ENCODE results near the gene ASPHD2. TPM values are rescaled to one million over a fixed set of nuclear protein-coding genes. Genes with fewer than 3 reads are reported as not detected.
A peak's percentile ranks its signal among the peaks of the same experiment; 100 is the strongest.

ASPHD2 gene
- total RNA-seq, 1 donor = 2.2 TPM

DNA sequence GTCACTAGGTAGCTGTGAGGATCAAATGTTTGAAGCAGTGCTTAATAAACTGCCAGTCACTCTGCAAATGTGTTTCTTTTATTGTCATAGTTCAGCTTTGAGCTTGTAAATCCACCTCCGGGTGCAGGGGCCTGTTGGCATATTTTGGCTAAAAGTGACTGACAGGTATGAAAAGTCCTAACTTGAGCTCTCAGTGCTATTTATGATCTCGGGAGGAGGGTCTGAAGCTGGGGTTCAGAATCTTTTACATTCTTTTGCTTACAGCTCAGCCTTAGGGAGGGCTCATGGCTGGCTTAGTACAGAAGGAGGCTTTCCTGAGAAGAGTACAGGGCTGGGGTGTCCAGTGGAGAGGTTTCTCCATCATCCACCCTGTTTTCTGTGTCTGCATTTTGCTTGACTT lies 1.5 kb downstream of the ASPHD2 start:
- TF ChIP-seq, protein P1, sequence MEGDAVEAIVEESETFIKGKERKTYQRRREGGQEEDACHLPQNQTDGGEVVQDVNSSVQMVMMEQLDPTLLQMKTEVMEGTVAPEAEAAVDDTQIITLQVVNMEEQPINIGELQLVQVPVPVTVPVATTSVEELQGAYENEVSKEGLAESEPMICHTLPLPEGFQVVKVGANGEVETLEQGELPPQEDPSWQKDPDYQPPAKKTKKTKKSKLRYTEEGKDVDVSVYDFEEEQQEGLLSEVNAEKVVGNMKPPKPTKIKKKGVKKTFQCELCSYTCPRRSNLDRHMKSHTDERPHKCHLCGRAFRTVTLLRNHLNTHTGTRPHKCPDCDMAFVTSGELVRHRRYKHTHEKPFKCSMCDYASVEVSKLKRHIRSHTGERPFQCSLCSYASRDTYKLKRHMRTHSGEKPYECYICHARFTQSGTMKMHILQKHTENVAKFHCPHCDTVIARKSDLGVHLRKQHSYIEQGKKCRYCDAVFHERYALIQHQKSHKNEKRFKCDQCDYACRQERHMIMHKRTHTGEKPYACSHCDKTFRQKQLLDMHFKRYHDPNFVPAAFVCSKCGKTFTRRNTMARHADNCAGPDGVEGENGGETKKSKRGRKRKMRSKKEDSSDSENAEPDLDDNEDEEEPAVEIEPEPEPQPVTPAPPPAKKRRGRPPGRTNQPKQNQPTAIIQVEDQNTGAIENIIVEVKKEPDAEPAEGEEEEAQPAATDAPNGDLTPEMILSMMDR (IDR thresholded peaks at IDR 0.05; ENCODE audit: insufficient read depth, low read depth, low read length) = no peak
- no peak overlapping the region for H3K4me3 ChIP-seq (ENCODE audit: low read depth, low read length)
- DNase-seq (ENCODE audit: low read depth) = no peak

- no peak overlapping the region for H3K4me3 ChIP-seq (ENCODE audit: low read depth, low read length)
- peak; percentile 24 for DNase-seq (ENCODE audit: low read depth)
- TF ChIP-seq, protein P1 (IDR thresholded peaks at IDR 0.05; ENCODE audit: insufficient read depth, low read depth, low read length) = no peak
Observed at GRCh38 chr22:26431261-26431995, 2.4 kb downstream of the ASPHD2 start.

DNA sequence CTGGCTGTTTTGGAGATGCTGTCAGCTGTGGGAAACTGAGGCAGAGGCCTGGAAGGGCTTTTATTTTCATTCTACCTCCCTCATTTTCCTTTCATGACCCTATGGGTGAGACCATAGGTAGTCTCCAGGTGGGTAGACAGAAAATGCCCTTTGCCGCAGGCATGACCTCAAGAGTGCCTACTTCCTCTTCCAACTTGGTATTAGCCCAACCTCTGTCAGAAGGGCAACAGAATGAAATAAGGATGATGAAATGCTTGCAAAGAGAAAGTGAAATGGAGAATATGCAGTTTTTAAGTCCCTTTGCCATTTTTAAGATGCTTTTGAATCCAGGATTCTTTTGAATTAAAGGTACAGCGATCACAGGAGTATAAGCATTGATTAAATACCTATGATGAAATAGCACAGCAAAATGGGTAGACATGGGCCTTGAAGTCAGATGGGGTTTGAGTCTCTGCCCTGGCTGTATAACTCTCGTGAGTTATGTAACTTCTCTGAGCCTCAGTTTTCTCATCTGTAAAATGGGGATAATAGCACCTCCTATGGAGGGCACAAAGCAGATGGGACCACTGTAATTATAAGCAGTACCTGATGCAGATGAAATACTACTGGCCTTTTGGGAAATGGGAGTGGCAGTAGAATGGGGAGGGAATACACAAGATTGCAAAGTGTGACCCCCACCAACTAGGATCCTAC lies 3.7 kb downstream of the ASPHD2 start:
- TF ChIP-seq, protein P1 (IDR thresholded peaks at IDR 0.05; ENCODE audit: insufficient read depth, low read depth, low read length) = no peak
- no peak for DNase-seq (ENCODE audit: low read depth)
- H3K4me3 ChIP-seq (ENCODE audit: low read depth, low read length) = no peak overlapping the region

DNA sequence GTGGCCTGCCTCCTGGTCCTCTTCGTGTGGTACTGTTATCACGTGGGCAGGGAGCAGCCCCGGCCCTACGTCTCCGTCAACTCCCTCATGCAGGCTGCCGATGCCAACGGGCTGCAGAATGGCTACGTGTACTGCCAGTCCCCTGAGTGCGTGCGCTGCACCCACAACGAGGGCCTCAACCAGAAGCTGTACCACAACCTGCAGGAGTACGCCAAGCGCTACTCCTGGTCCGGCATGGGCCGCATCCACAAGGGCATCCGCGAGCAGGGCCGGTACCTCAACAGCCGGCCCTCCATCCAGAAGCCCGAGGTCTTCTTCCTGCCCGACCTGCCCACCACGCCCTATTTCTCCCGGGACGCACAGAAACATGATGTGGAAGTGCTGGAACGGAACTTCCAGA lies 4.7 kb downstream of the ASPHD2 start:
- TF ChIP-seq, protein P1 (IDR thresholded peaks at IDR 0.05; ENCODE audit: insufficient read depth, low read depth, low read length) = no peak
- H3K4me3 ChIP-seq (ENCODE audit: low read depth, low read length) = no peak overlapping the region
- DNase-seq (ENCODE audit: low read depth) = no peak

DNA sequence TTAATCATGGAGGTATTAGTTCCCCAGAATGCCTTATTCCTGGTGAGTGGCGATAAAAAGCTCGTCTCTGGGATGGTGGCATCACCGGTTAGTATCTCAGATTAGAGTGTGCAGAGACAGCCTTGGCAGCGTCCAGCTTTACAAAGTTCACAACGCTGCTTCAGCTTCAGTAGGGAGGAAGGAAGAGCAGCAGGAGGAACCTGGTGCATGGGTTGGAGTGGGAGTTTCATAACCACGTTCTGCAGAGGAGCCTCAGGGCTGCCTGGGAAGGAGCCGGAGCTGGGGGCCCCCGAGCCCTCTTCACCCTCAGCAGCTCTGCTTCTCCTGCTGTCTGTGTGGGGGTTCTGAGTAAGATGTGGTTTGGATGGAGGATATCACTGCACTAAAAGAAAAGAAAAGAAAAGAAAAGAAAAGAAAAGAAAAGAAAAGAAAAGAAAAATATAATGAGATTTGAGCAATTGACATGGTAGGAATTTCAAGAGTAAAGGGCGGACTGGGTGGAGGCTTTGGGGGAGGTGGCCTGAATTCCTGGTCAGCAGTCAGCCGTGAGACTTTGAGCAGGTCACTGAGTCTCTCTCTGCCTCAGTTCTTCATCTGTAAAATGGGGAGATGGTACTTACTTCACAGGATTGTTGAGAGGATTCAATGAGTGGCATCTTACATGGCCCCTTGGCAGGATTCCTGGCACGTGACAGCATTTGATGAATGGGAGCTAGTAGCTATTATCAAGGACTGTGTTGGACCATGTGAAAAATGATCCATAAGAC lies 6.5 kb downstream of the ASPHD2 start:
- DNase-seq (ENCODE audit: low read depth) = no peak
- H3K4me3 ChIP-seq (ENCODE audit: low read depth, low read length) = no peak overlapping the region
- TF ChIP-seq, protein P1 (IDR thresholded peaks at IDR 0.05; ENCODE audit: insufficient read depth, low read depth, low read length) = no peak

- TF ChIP-seq, protein P1 (IDR thresholded peaks at IDR 0.05; ENCODE audit: insufficient read depth, low read depth, low read length) = no peak
- DNase-seq (ENCODE audit: low read depth) = no peak
- no peak overlapping the region for H3K4me3 ChIP-seq (ENCODE audit: low read depth, low read length)
Observed at GRCh38 chr22:26436903-26437515, 7.9 kb downstream of the ASPHD2 start.

Measured in fibroblast of villous mesenchyme (primary cell).